H9 (cell line): ENCODE data around the gene ANGPTL8. TPM values are rescaled to one million over a fixed set of nuclear protein-coding genes. Genes with fewer than 3 reads are reported as not detected.

Experiments
- DNase-seq: peaks from one replicate; pipeline ENCODE4 v3.0.0-alpha.2; 2017
- H2AFZ ChIP-seq: one replicate; pipeline ENCODE4 v1.6.1; 2013; ENCODE audit warnings: mild to moderate bottlenecking, low read length, control low read depth, moderate library complexity
- H2AK5ac ChIP-seq: 2 replicates; pipeline ENCODE4 v1.6.1; 2013; ENCODE audit warnings: low read length, control low read depth, mixed read lengths; ENCODE audit not compliant: insufficient read length
- H2BK120ac ChIP-seq: one replicate; pipeline ENCODE4 v1.6.1; 2013; ENCODE audit warnings: low read depth, mild to moderate bottlenecking, low read length, control low read depth, inconsistent platforms; ENCODE audit not compliant: poor library complexity, severe bottlenecking
- H2BK12ac ChIP-seq: 2 replicates; pipeline ENCODE4 v1.6.1; 2013; ENCODE audit warnings: low read length, control low read depth, mixed read lengths, low read depth; ENCODE audit not compliant: insufficient read length
- H2BK15ac ChIP-seq: 2 replicates; pipeline ENCODE4 v1.6.1; 2013; ENCODE audit warnings: low read depth, low read length, control low read depth
- H2BK20ac ChIP-seq: one replicate; pipeline ENCODE4 v1.6.1; 2013; ENCODE audit warnings: low read depth, mild to moderate bottlenecking, low read length, control low read depth, inconsistent platforms; ENCODE audit not compliant: poor library complexity, severe bottlenecking
- H2BK5ac ChIP-seq: 2 replicates; pipeline ENCODE4 v1.6.1; 2013; ENCODE audit warnings: low read length, control low read depth, mixed read lengths; ENCODE audit not compliant: insufficient read length
- H3K14ac ChIP-seq: 2 replicates; pipeline ENCODE4 v1.6.1; 2013; ENCODE audit warnings: low read length, control low read depth; ENCODE audit not compliant: insufficient read depth
- H3K18ac ChIP-seq: 2 replicates; pipeline ENCODE4 v1.6.1; 2013; ENCODE audit warnings: low read depth, mild to moderate bottlenecking, mixed read lengths, low read length, control low read depth; ENCODE audit not compliant: insufficient read length
- H3K23ac ChIP-seq: 2 replicates; pipeline ENCODE4 v1.6.1; 2013; ENCODE audit warnings: low read length, control low read depth, mixed read lengths, low read depth; ENCODE audit not compliant: insufficient read length
- H3K23me2 ChIP-seq: 2 replicates; pipeline ENCODE4 v1.6.1; 2013; ENCODE audit warnings: low read depth, mild to moderate bottlenecking, mixed read lengths, low read length, control low read depth; ENCODE audit not compliant: insufficient read length, poor library complexity, severe bottlenecking
- H3K27ac ChIP-seq: 2 replicates; pipeline ENCODE4 v1.5.1; 2013; ENCODE audit warnings: low read length, control low read depth, mixed read lengths, low read depth; ENCODE audit not compliant: insufficient read length
- H3K27me3 ChIP-seq: 2 replicates; pipeline ENCODE4 v1.6.1; 2013; ENCODE audit warnings: low read length, control low read depth, inconsistent platforms; ENCODE audit not compliant: insufficient read depth
- H3K4ac ChIP-seq: 2 replicates; pipeline ENCODE4 v1.6.1; 2013; ENCODE audit warnings: low read depth, mild to moderate bottlenecking, control low read depth, inconsistent platforms, low read length, moderate library complexity
- H3K4me1 ChIP-seq: 2 replicates; pipeline ENCODE4 v1.6.1; 2013; ENCODE audit warnings: low read length, control low read depth, inconsistent platforms; ENCODE audit not compliant: insufficient read depth
- H3K4me2 ChIP-seq: 2 replicates; pipeline ENCODE4 v1.6.1; 2013; ENCODE audit warnings: low read length, control low read depth, mixed read lengths; ENCODE audit not compliant: insufficient read length, insufficient read depth
- H3K56ac ChIP-seq: 2 replicates; pipeline ENCODE4 v1.6.1; 2013; ENCODE audit warnings: low read depth, mild to moderate bottlenecking, mixed read lengths, low read length, control low read depth; ENCODE audit not compliant: insufficient read length
- H3K79me1 ChIP-seq: 2 replicates; pipeline ENCODE4 v1.6.1; 2013; ENCODE audit warnings: low read depth, mild to moderate bottlenecking, moderate library complexity, low read length, control low read depth, inconsistent platforms; ENCODE audit not compliant: insufficient read depth, poor library complexity, severe bottlenecking
- H3K79me2 ChIP-seq: 2 replicates; pipeline ENCODE4 v1.6.1; 2013; ENCODE audit warnings: low read length, control low read depth, inconsistent platforms; ENCODE audit not compliant: insufficient read depth
- H3K9ac ChIP-seq: 2 replicates; pipeline ENCODE4 v1.6.1; 2013; ENCODE audit warnings: low read length, control low read depth, mixed read lengths; ENCODE audit not compliant: insufficient read length; ENCODE audit errors: extremely low read depth
- H3K9me3 ChIP-seq: one replicate; pipeline ENCODE4 v1.6.1; 2013; ENCODE audit warnings: low read depth, low read length, inconsistent platforms; ENCODE audit not compliant: control insufficient read depth
- H3T11ph ChIP-seq: one replicate; pipeline ENCODE4 v1.6.1; 2013; ENCODE audit warnings: mild to moderate bottlenecking, low read length, control low read depth, inconsistent platforms
- H4K20me1 ChIP-seq: one replicate; pipeline ENCODE4 v1.6.1; 2013; ENCODE audit not compliant: control insufficient read depth, insufficient read length, insufficient read depth
- H4K5ac ChIP-seq: 2 replicates; pipeline ENCODE4 v1.6.1; 2013; ENCODE audit warnings: low read depth, mild to moderate bottlenecking, mixed read lengths, low read length, control low read depth; ENCODE audit not compliant: insufficient read length
- H4K8ac ChIP-seq: replicated peaks from 2 replicates; pipeline ENCODE4 v1.6.1; 2013; ENCODE audit warnings: low read length, control low read depth, mixed read lengths, low read depth; ENCODE audit not compliant: insufficient read length
- H4K91ac ChIP-seq: 2 replicates; pipeline ENCODE4 v1.6.1; 2013; ENCODE audit warnings: low read depth, mild to moderate bottlenecking, moderate library complexity, mixed read lengths, low read length, control low read depth; ENCODE audit not compliant: insufficient read length
- H3K27ac Mint-ChIP-seq, 3 experiments: 2 replicates in 2 of 3; 3 replicates in 1 of 3; pipeline ENCODE4 v1.8.0; 2020 to 2021; ENCODE audit warnings: mixed read lengths in 3 of 3, mild to moderate bottlenecking in 1 of 3, moderate library complexity in 1 of 3
- H3K27me3 Mint-ChIP-seq: 2 replicates; pipeline ENCODE4 v1.8.0; 2021; ENCODE audit warnings: low read depth, mild to moderate bottlenecking, moderate library complexity, mixed read lengths
- H3K36me3 Mint-ChIP-seq, 3 experiments: 2 replicates in 2 of 3; 3 replicates in 1 of 3; pipeline ENCODE4 v1.8.0; 2020 to 2021; ENCODE audit warnings: low read depth in 3 of 3, mixed read lengths in 3 of 3; ENCODE audit not compliant: insufficient read depth in 1 of 3
- H3K4me1 Mint-ChIP-seq, 2 experiments: 2 replicates each; pipeline ENCODE4 v1.8.0; 2020; ENCODE audit warnings: mixed read lengths in 2 of 2
- H3K4me3 Mint-ChIP-seq, 2 experiments: 2 replicates in 1 of 2; 3 replicates in 1 of 2; pipeline ENCODE4 v1.8.0; 2020 to 2021; ENCODE audit warnings: mild to moderate bottlenecking in 2 of 2, mixed read lengths in 2 of 2, moderate library complexity in 1 of 2
- H3K9me3 Mint-ChIP-seq, 2 experiments: 2 replicates in 1 of 2; 3 replicates in 1 of 2; pipeline ENCODE4 v1.8.0; 2020; ENCODE audit warnings: mild to moderate bottlenecking in 2 of 2, mixed read lengths in 2 of 2, moderate library complexity in 1 of 2
- WGBS: extraction: QIAGEN DNeasy Blood & Tissue Kit; methylation state at CpG from one replicate; pipeline ENCODE4 v1.1.7; 2013; ENCODE audit warnings: missing lambda C conversion rate, low lambda C conversion rate, mixed read lengths; ENCODE audit not compliant: insufficient read length; ENCODE audit errors: extremely low coverage; 5-methylcytosine and 5-hydroxymethylcytosine counted together
- total RNA-seq: library from RNA; stranded (reverse); gene quantifications from 2 replicates; pipeline ENCODE4 v1.2.1, GENCODE V29; 2021
- TF ChIP-seq, protein P1 (sequence below): fragments of 200-600 bp; sonication (generic); conservative IDR thresholded peaks from 3 replicates; pipeline ENCODE4 v1.8.0; 2021; ENCODE audit warnings: antibody characterized with exemption, mild to moderate bottlenecking

Gene ANGPTL8
- total RNA-seq, 1 experiment from 2014 or later = not detected

GRCh38 chr19:11251650-11252314, 12.4 kb downstream of the ANGPTL8 start:
- H3K27me3 ChIP-seq = no peaks in the 10 kb centered on the region
- no peak for DNase-seq
- peaks cover 3% of the 10 kb centered on the region for H4K20me1 ChIP-seq
- no peak overlapping the region for H2BK20ac ChIP-seq
- H3K4me1 ChIP-seq = no peaks in the 10 kb centered on the region
- Mint-ChIP-seq H3K27ac (no peak overlapping the region), H3K27me3 (no peaks in the 10 kb centered on the region), H3K36me3 (peaks cover 11 to 37% (median 35%) of the 10 kb centered on the region in 3 experiments; a peak in 6 of 7 replicates), H3K4me3 (no peak overlapping the region), H3K9me3 (no peaks in the 10 kb centered on the region), H3K4me1 (peaks cover 0 to 4% of the 10 kb centered on the region in 2 experiments; a peak in 1 of 4 replicates)
- no peak overlapping the region for H2BK120ac ChIP-seq
- H4K5ac ChIP-seq = no peak overlapping the region
- H3K4me2 ChIP-seq = no peak overlapping the region
- no CpG with 5 or more reads among the region's 11 CpGs for WGBS
- no peak overlapping the region for H3K4ac ChIP-seq
- H2BK12ac ChIP-seq = no peak overlapping the region
- H2AFZ ChIP-seq = no peak overlapping the region
- H3K9ac ChIP-seq = no peak overlapping the region
- TF ChIP-seq, protein P1, sequence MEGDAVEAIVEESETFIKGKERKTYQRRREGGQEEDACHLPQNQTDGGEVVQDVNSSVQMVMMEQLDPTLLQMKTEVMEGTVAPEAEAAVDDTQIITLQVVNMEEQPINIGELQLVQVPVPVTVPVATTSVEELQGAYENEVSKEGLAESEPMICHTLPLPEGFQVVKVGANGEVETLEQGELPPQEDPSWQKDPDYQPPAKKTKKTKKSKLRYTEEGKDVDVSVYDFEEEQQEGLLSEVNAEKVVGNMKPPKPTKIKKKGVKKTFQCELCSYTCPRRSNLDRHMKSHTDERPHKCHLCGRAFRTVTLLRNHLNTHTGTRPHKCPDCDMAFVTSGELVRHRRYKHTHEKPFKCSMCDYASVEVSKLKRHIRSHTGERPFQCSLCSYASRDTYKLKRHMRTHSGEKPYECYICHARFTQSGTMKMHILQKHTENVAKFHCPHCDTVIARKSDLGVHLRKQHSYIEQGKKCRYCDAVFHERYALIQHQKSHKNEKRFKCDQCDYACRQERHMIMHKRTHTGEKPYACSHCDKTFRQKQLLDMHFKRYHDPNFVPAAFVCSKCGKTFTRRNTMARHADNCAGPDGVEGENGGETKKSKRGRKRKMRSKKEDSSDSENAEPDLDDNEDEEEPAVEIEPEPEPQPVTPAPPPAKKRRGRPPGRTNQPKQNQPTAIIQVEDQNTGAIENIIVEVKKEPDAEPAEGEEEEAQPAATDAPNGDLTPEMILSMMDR = no peak
- no peak overlapping the region for H3K23ac ChIP-seq
- H3K79me2 ChIP-seq = no peaks in the 10 kb centered on the region
- H3K14ac ChIP-seq = no peak overlapping the region
- no peak overlapping the region for H3K27ac ChIP-seq
- no peak overlapping the region for H2BK5ac ChIP-seq
- H4K91ac ChIP-seq = no peak overlapping the region
- H2BK15ac ChIP-seq = no peak overlapping the region
- no peak overlapping the region for H4K8ac ChIP-seq
- H2AK5ac ChIP-seq = no peak overlapping the region
- H3K79me1 ChIP-seq = no peaks in the 10 kb centered on the region
- H3K9me3 ChIP-seq = no peaks in the 10 kb centered on the region
- H3T11ph ChIP-seq = no peak overlapping the region
- no peak overlapping the region for H3K56ac ChIP-seq
- no peaks in the 10 kb centered on the region for H3K23me2 ChIP-seq
- H3K18ac ChIP-seq = no peak overlapping the region
